HL-60 (cell line): ENCODE measurements around the gene FBXO34.

Experiments
- GABPA ChIP-seq: IDR thresholded peaks from 2 replicates; pipeline ENCODE4 v1.6.1; 2012; ENCODE audit warnings: low read depth
- TF ChIP-seq, protein P1 (sequence below): IDR thresholded peaks from one replicate; pipeline ENCODE4 v1.5.1; 2011; ENCODE audit warnings: low read length, control low read depth, inconsistent platforms; ENCODE audit not compliant: insufficient read depth

DNA sequence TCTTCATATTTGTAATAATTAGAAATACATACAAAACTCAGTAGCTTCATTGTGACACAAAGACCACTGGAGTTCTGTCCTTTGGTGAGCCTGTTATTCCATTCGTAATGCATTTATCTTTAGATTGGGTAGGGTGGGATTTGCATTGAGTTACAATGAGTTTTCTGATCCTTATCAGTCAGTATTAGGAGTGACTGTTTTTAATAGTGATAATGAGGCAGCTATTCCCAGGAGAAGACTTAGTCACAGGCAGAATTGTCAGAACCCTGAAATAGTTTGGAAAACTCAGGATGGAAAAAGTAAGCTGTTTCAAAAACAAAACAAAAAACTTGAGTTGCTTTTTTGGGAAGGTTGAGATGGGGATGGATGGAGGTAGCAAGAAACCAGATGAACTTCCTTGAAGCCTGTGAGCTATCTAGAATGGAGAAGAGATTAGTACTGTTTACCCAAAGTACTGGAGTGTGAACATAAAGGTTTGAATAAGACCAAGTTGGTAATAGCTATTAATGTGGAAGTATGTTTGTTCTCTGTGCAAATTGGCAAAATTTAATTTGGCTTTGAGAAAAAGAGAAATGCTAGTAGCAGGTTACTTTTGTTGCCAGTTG, 38.6 kb downstream of the FBXO34 start:
- TF ChIP-seq, protein P1, sequence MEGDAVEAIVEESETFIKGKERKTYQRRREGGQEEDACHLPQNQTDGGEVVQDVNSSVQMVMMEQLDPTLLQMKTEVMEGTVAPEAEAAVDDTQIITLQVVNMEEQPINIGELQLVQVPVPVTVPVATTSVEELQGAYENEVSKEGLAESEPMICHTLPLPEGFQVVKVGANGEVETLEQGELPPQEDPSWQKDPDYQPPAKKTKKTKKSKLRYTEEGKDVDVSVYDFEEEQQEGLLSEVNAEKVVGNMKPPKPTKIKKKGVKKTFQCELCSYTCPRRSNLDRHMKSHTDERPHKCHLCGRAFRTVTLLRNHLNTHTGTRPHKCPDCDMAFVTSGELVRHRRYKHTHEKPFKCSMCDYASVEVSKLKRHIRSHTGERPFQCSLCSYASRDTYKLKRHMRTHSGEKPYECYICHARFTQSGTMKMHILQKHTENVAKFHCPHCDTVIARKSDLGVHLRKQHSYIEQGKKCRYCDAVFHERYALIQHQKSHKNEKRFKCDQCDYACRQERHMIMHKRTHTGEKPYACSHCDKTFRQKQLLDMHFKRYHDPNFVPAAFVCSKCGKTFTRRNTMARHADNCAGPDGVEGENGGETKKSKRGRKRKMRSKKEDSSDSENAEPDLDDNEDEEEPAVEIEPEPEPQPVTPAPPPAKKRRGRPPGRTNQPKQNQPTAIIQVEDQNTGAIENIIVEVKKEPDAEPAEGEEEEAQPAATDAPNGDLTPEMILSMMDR = no peak
- no peak for TF ChIP-seq GABPA
